T-helper 9 cell (primary cell): ENCODE measurements around the gene MALT1.

ENCODE experiments used
- DNase-seq: peaks from one replicate; pipeline ENCODE4 v3.0.0-alpha.2; 2020

MALT1 gene

DNA sequence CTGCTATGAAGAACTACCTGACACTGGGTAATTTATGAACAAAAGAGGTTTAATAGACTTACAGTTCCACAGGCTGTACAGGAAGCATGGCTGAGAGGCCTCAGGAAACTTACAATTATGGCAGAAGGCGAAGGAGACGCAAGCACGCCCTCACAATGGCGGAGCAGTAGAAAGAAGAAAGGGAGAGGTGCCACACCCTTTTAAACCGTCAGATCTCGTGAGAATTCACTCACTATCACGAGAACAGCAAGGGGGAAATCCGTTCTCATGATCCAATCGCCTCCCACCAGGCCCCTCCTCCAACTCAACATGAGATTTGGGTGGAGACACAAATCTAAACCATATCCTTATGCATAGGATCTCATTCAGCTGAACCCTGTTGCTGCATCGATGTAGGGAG, 108.8 kb downstream of the MALT1 start:
- no peak for DNase-seq

DNA sequence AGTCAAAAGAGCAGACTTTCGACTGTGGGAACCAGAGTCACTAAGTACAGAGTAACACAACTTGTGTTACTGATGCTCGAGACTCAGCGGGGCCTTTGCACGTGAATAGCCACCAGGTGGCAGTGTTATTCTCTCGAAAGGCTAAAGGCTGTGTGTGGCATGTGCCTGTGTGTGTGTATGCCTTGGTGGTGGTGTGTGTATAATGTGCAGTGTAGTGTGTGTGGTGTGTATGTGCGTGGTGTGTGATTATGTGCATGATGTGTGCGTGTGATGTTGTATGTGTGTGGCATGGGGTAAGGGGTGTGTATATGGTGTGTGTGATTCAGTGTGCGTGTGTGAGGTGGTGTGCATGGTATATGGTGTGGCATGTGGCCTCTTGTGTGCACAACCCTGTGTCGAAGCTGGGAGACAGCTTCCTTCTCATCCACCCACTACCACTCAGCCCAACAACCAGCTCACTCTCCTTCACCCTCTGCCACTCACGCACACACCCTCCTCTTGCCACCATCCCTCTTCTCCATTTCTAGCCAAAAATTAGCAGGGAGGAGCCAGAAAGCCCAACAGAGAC, 110.4 kb downstream of the MALT1 start:
- peak; percentile 42 for DNase-seq

DNA sequence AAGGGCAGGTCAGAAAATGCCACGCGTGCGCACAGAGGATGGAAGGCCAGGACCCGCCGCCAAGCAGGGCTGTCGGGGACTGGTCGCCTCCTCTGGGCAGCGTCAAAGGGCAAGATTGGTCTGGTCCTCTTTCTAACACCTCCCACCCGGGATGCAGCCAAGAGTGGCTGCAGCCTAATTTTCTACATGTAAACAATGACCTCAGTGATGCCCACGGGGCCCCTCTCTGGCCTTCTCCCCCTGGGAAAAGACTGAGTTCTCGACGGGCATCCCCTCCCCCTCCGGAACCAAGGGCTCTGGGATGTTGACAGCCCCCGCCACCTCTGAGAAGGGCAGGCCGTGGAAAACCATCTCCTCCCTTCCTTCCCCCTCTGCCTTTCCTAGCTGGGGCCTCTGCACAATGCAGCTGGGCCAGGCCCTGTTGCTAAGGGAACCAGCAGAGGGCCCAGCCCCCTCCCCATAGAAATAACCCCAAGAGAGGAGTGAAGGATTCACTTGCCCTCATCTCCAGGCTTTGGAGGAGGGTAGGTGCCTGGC, 113.4 kb downstream of the MALT1 start:
- DNase-seq, result no peak

DNA sequence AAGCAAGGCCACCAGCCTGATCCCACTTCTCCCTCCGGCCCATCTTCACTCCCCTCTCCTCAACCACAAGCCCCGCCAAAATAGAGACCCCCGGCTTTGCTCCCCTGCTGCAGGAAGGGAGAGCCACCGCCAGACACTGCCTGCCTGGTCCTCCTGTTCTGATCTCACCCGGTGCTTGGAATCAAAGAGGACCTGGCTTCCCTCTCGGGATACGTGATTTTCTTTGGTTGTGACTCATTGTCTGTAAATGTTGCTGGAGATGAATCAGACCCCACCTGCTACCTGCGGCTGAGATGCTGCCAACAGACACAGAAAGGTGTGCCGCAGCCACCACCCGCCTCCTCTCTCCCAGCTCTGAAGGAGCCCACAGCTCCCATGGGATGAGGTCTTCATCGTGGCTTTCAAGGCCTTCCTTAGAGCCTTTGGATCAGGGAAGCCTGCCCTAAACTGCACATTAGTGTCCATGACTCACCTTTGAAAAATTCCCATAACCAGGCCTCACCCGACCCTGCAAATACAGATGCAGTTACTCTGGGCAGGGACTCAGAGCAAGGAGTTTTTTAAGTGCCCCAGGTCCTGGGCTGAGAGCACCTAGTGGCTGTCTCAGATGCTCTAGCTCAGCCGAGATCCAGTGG, 114.0 kb downstream of the MALT1 start:
- DNase-seq, result no peak

DNA sequence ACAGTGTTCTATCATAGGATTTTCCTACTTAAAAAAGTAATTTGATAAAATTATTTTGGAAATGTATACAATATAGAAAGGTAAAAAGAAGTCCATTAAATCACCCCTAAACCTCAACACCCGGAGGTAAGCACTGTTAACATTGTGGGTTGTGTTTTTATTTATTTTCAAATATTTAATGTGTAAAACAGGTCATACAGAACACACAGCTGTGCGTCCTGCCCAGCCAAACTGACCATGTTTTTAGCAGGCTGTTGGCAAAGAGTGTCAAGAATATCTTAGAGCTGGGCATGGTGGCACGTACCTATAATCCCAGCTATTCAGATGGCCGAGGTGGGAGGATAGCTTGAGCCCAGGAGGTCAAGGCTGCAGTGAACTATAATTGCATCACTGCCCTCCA, 114.6 kb downstream of the MALT1 start:
- no peak for DNase-seq

DNA sequence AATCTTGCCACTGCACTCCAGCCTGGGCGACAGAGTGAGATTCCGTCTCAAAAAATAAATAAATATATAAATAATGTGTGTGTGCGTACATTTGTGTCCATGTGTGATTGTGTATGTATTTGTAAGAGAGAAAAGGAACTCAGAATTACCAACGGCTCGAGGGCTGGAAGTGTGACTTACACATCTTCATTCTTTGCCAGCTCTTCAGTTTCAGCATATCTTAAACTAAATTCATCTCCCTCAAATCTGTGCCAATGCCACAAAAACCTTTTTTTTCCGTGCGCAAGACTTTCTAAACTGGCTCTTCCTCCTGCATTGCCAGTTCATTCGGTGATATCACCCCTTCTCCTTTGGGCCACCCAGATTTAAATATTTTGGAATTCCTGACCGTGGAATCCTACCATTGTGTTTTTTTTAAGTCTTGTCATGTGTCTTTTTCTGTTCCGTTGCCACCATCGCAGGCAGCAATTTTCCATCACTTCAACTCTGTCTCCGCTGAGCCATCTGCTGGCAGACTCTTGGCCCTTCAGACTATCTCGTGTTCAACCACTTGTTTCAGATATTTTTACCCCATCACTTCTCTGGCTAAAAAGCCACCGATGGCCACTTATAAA, 116.4 kb downstream of the MALT1 start:
- no peak for DNase-seq

DNA sequence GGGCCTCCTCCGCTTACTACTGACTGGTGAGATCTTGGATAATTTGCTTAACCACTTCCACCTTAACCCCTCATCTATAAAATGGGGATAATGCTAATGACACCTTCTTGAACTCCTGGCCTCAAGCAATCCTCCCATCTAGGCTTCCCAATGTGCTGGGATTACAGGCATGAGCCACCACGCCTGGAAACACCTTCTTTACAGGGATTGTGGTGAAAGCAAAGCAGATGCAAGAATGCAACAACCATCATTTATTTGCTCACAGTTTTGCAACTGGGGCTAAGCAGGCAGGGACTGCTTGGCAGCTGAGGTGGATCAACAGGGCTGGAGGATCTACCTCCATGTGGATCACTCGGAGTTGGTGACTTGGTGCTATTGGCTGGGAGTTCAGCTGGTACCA, 117.2 kb downstream of the MALT1 start:
- no peak for DNase-seq

DNA sequence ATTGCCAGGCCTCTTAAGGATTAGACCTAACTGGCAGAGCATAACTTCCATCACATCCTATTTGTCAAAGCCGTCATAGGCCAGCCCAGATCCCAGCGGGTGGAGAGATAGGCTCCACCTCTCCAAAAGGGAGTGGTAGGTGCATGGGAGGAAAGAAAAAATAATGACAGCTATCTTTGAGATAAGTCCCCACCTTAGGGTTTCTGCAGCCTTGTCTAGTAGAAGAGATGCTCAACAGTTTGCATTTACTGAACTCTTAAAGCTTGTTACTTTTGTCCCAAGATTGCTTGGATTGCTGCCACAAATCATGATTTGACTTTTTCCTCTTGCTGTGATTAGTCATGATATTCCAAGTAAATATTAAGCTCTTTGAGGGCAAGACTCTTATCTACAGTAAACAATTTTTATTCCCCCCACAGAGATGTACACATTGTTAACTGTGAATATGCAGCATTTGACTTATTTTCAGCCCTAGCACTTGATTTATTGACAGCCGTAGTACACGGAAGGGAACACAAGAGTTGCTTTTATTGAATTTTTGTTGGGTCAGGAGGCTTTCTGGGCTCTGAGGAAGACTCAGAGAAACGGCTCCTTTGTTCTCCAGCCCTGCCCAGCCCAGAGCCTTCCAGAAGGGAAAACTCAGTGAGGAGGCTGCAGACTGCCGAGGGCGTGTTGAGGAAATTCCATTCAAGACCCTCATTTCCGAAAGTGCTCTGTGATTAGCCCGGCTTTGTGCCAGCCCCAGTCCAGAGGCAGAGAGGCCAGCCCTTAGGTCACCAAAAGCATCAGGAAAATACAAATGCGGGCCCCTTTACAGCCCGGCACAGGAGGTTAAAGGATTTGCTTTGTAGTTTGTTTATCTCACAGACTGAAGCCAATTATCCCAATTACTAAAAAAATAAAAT, 118.0 kb downstream of the MALT1 start:
- no peak for DNase-seq

DNA sequence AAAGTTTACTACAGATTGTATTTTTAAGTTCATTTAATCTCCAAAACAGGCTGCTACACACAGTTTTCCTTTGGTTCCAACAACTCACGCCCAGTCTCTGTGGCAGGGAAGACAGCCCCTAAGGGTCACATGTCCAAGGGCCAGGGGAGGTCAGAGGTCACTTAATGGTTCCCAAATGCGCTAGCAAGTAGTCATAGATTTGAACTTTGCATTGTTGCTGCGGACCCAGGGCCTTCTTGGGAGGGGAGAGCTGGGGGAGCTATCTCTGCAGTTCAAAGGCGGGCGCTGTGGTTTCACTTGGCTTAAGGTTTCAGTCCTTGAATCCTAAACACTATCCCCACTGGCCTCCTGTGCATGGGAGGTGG, 118.6 kb downstream of the MALT1 start:
- no peak for DNase-seq

DNA sequence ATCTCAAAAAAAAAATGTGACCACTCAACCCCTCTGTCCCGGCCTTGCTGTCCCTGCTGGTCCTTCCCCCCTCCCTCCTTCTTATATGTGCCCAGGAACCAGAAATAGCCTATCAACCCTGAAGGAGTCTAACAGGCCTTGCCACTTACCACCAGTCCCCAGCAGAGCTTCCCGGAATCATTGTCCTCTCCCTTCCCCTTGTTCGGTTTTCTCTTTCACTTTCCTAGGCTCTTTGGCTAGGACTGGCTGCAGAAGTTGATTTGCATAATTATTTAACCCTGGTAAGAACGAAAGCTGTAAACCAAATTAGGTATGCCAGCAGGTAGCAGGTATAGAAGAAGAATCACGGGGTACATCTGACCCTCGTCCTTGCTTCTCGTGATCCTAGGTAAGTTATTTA, 120.8 kb downstream of the MALT1 start:
- no peak for DNase-seq

DNA sequence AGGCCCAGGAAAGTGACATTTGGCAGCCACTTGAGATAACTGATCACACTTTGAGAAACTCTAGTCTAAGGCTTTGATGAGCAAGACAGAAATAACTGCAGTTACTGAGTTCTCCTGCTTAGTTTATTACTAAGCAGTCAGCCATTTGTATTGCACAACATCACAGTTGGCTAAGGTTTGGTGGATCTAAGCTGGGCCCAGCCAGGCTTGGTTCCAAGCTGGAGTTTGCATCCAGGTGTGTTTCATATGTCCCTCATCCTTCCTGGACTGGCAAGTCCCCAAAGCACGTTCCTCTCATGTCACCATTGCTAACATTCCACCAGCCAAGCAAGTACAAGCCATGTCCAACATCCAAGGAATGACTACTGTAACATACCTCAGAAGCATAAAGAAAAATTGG, 122.1 kb downstream of the MALT1 start:
- DNase-seq, result no peak

DNA sequence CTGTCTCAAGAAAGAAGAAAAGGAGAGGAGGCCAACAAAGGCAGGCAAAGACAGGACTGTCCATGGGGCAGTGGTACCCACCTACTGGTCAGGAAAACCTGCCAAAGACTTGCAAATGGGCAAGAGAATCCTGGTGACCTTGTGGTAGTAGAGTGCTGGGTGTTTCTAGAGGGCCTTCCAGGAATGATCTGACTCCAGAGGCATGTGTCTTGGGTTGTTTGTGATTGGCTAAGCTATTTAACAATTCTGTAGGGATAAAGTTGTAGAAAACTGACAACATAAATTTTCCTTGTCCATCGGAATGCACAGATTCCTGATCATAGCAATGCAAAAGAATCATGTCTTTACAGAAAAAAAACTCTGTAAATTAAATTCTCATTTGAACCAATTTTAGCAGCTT, 125.0 kb downstream of the MALT1 start:
- no peak for DNase-seq

DNA sequence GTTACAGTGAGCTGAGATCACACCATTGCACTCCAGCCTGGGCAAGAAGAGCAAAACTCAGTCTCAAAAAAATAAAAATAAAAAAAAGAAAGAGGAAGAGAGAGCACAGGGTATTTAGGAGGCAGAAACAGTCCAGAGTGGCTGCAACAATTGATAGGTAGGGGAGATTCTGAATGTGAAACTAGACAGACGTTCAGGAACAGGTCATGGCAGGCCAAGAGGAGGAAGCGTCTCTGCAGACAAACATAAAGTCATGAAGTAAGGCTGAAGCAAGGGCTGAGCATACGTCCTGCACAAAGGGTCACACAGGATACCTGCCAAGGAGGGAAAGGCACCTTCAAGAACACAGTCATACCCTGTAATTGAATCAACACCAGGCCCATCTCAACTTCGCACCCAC, 129.3 kb downstream of the MALT1 start:
- no peak for DNase-seq

DNA sequence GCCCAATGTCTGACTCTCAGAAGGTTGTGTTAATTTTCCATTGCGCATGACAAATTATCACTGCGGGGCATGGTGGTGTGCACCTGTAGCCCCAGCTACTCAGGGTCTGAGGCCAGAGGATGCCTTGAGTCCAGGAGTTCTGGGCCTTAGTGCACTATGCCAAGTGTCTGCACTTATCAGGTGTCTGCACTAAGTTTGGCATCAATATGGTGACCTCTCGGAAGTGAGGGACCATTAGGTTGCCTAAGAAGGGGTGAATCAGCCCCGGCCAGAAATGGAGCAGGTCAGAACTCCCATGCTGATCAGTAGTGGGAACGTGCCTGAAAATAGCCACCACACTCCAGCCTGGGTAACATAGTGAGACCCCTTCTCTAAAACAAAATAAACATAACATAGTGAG, 131.7 kb downstream of the MALT1 start:
- no peak for DNase-seq

DNA sequence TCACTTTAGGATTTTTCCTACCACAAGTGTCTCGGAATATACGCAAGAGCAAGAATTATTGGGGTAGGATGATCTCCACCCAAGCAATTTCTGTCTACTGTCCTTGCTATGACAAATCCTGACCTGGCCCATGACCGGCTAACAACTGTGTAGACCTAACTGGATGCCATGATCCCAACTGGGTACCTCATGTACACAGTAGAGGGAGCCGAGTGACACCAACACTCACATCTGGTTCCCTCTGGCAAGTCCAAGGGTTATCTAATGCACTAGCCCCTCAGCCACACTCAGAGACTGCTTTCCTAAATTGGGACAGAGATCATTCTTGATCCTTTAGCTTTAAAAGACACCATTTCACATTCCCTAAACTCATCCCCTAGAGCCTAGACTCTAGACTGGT, 132.7 kb downstream of the MALT1 start:
- no peak for DNase-seq
